ENCODE data around the gene MIF4GD. TPM values are rescaled to one million over a fixed set of nuclear protein-coding genes. Genes with fewer than 3 reads are reported as not detected.

MIF4GD gene
- total and polyA plus RNA-seq, 2 of the 4 experiments (the other 2 are of a cell fraction) = 4.1 to 6.9 TPM

GRCh38 chr17:75245011-75245410, 26.0 kb downstream of the MIF4GD start:
- H3K4me1 ChIP-seq (ENCODE audit: control insufficient read depth, insufficient read depth, low read length) = peaks cover under 1% of the 10 kb centered on the region; the same call in 1 of the 2 replicates

More at GRCh38 chr17:75245011-75245410, 26.0 kb downstream of the MIF4GD start:
- ChIA-PET POLR2A (ENCODE audit: unreplicated experiment) (no interaction called here), CTCF (no interaction called here)
- no peak overlapping the region for H2BK20ac ChIP-seq (ENCODE audit: low read depth, low read length)
- in situ Hi-C loops (cut with MboI; ENCODE audit: low sequenced_read_pairs) (no loop called here), dilution Hi-C loops (cut with HindIII; ENCODE audit: low sequenced_read_pairs, unreplicated experiment) (no loop called here), intact Hi-C loops (cut with micrococcal nuclease) (no loop called here)
- H3K36me3 ChIP-seq (ENCODE audit: control insufficient read depth, insufficient read depth, low read length) = peaks cover 64% of the 10 kb centered on the region
- no peak overlapping the region for H3K9ac ChIP-seq (ENCODE audit: low read depth, low read length)
- H2BK15ac ChIP-seq (ENCODE audit: low read depth, low read length) = no peak overlapping the region
- H3K79me1 ChIP-seq (ENCODE audit: low read depth in 1 of 2, low read length in 2 of 2) = peaks cover 8 to 27% of the 10 kb centered on the region in 2 experiments; a peak in 3 of 4 replicates
- BruUV-seq (replicated peaks) = no TSS peak
- H3K9me3 ChIP-seq (ENCODE audit: control insufficient read depth, insufficient read depth, low read length) = no peaks in the 10 kb centered on the region
- no peak for DNase-seq
- no peak overlapping the region for H3K4me2 ChIP-seq (ENCODE audit: low read depth, low read length)
- H2AK9ac ChIP-seq (replicated peaks; ENCODE audit: low read depth, low read length, poor library complexity) = no peak overlapping the region
- H4K91ac ChIP-seq (ENCODE audit: insufficient read depth, low read depth, low read length) = no peak overlapping the region
- no peak overlapping the region for H2AK5ac ChIP-seq (ENCODE audit: low read depth, low read length)
- no peak overlapping the region for H2AFZ ChIP-seq (replicated peaks; ENCODE audit: low read length, poor library complexity)
- no peak overlapping the region for H3K4me3 ChIP-seq (ENCODE audit: insufficient read depth, low read depth, low read length)
- WGBS, 2 experiments (ENCODE audit: extremely low coverage in 2 of 2, insufficient read length in 1 of 2) = 100% methylated on average over 1 of the region's 6 CpGs; no CpG with 5 or more reads in 1 of the 2 experiments
- peaks cover 16% of the 10 kb centered on the region for H4K20me1 ChIP-seq (ENCODE audit: insufficient read depth, low read length)
- ATAC-seq (ENCODE audit: low read depth) = no peak
- H3K9me1 ChIP-seq (ENCODE audit: insufficient read depth, low read length) = no peaks in the 10 kb centered on the region
- TF ChIP-seq MAFK (IDR thresholded peaks at IDR 0.05; ENCODE audit: low read depth, low read length) (no peak), BHLHE40 (IDR thresholded peaks at IDR 0.05; ENCODE audit: low read depth, low read length) (no peak), SMC3 (IDR thresholded peaks at IDR 0.05; ENCODE audit: low read depth, low read length) (no peak), CHD1 (IDR thresholded peaks at IDR 0.05; ENCODE audit: low read depth, low read length) (no peak), USF2 (IDR thresholded peaks at IDR 0.05; ENCODE audit: low read depth, low read length) (no peak), POLR2A (IDR thresholded peaks at IDR 0.05; ENCODE audit: low read depth, low read length) (no peak), RFX5 (IDR thresholded peaks at IDR 0.05; ENCODE audit: low read depth, low read length) (no peak), FOS (IDR thresholded peaks at IDR 0.05; ENCODE audit: low read depth, low read length) (no peak), CEBPB (IDR thresholded peaks at IDR 0.05; ENCODE audit: low read depth, low read length) (no peak), RCOR1 (IDR thresholded peaks at IDR 0.05; ENCODE audit: insufficient replicate concordance, low read length) (no peak)
- H4K8ac ChIP-seq (ENCODE audit: low read depth in 2 of 2, low read length in 2 of 2) = no peak overlapping the region
- no peak overlapping the region for H3K4ac ChIP-seq (ENCODE audit: low read depth, low read length)
- no peak overlapping the region for H3K14ac ChIP-seq (replicated peaks; ENCODE audit: low read depth, low read length)
- H3K56ac ChIP-seq (ENCODE audit: extremely low read depth, insufficient read depth, low read length) = no peak overlapping the region
- no peak overlapping the region for H3K27ac ChIP-seq (ENCODE audit: insufficient read depth, low read length)
- H3K23ac ChIP-seq (ENCODE audit: low read depth, low read length) = no peak overlapping the region
- no peak overlapping the region for H4K5ac ChIP-seq (ENCODE audit: low read depth, low read length)
- H2BK120ac ChIP-seq (ENCODE audit: low read depth, low read length) = no peak overlapping the region
- H2BK5ac ChIP-seq (ENCODE audit: low read depth, low read length, poor library complexity, severe bottlenecking) = no peak overlapping the region
- H3K27me3 ChIP-seq (ENCODE audit: control insufficient read depth, insufficient read depth, low read length) = no peaks in the 10 kb centered on the region
- H3K18ac ChIP-seq (ENCODE audit: low read depth, low read length) = no peak overlapping the region

Data from IMR-90 (cell line).